Stimulated activated naive CD4-positive, alpha-beta T cell treated with Interleukin-2 at 50 U/mL for 16 hours (primary cell): ENCODE measurements around the gene ITFG1.
"Not testable (repeated sequence)": the region's sequence is repeated elsewhere in the genome, so short reads cannot be mapped to it uniquely, and the experiment has no call there.

Experiments
- DNase-seq: peaks from one replicate; lab custom pipeline; 2025; lab: John Stamatoyannopoulos, UW

ITFG1 gene

GRCh38 chr16:47236716-47237115 is 224.1 kb downstream of the ITFG1 start:
- DNase-seq = no peak

GRCh38 chr16:47230296-47230695 is 230.6 kb downstream of the ITFG1 start:
- no peak for DNase-seq

DNA sequence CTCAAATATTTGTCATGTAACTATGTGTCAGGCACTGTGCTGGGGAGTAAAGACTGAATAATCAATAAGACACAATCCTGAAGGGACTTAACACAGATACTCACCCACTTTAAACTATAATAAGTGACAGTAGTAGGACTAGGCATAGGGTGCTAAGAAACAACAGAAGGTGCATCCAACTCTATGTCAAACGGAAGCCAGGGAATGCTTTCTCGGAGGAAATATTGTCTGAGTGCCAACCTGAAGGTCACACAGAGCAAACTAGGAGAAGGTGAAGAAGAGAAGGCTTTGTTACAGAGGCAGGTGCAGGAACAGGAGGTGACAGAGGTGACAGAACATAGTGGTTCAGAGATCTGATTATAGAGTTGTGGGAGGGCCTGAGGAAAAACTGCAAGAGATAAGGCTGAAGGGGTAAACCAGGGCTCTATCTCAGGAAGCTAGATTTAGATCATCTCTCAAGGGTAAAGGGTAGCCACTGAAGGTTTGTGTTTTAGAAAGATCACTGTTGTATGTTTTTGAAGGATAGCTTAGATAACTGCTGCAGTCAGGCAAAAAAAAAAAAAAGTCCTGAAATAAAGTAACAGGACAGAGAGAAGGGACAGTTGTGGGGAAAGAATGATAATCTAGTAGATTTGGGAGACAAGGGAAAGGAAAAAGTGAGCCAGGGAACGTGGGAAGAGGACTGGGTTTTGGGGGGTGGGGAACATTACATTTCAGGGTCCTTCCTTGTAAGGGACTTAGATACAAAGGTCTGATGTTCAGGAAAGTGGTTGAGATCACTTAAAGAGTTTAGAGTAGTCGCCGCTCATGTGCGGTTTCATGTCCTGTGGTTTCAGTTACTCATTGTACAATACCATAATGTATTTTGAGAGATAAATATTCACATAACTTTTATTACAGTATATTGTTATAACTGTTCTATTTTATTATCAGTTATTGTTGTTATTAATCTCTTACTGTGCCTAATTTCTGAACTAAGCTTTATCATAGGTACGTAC is 231.5 kb downstream of the ITFG1 start:
- DNase-seq = no peak

DNA sequence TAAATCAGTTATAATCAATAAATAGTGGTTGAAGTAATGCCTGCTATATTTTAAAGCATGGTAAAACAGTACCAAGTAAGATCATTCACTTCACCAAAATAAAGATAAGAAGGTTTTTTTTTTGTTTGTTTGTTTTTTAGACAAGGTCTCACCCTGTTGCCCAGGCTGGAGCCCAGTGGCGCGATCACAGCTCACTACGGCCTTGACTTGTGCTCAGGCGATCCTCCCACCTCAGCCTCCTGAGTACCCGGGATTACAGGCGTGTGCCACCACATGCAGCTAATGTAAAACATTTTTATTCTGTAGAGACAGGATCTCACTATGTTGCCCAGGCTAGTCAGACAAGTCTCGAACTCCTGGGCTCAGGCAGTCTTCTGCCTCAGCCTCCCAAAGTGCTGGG is 232.6 kb downstream of the ITFG1 start:
- DNase-seq = no peak

- DNase-seq = no peak
These were observed 247.0 kb downstream of the ITFG1 start for GRCh38 chr16:47213761-47214440.

GRCh38 chr16:47211218-47211617 is 249.6 kb downstream of the ITFG1 start:
- DNase-seq = no peak

DNA sequence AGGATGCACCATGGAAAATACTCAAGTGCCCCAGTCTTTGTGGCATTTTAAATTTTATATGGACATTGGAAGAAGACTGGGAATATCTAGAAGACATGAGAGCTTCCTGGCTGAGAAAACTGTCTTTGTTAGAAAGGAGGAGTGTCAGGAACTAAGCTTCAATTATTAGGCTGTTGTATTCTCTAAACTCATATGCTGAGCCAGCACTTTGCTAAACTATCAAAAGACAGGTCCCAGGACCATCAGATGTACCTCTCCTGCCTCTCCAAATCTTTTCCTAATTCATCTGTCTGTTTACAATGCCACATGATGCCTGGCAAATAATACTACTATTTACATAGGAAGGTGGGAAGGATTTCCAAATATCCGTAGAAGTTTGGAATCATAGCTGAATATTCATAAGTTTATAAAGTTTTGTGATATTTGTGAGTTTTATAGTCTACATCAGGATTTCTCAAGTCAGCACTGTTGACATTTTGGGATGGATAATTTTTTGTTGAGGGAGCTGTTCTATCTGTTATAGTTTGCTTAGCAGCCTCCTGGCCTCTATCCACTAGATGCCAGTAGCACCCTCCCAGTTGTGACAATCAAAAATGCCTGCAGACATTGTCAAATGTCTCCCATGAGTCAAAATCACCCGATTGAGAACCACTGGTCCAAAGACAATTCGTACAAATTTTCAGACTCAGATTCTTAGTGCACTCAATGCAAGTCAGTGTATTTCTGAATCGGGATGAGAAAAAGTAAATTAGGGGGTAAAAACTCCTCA is 255.9 kb downstream of the ITFG1 start:
- DNase-seq = no peak

DNA sequence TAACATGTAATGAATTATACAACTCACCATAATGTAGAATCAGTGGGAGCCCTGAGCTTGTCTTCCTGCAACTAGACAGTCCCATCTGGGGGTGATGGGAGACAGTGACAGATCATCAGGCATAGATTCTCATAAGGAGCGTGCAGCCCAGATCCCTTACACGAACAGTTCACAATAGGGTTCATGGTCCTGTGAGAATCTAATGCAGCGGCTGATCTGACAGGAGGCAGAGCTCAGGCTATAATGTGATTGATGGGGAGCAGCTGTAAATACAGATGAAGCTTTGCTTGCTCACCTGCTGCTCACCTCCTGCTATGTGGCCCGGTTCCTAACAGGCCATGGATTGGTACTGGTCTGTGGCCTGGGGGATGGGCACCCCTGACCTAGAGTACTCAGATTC is 257.4 kb downstream of the ITFG1 start:
- not testable (repeated sequence) for DNase-seq

- DNase-seq = no peak
These were observed 262.7 kb downstream of the ITFG1 start for GRCh38 chr16:47198180-47198575.

GRCh38 chr16:47197536-47198179 is 263.2 kb downstream of the ITFG1 start:
- DNase-seq = no peak

DNA sequence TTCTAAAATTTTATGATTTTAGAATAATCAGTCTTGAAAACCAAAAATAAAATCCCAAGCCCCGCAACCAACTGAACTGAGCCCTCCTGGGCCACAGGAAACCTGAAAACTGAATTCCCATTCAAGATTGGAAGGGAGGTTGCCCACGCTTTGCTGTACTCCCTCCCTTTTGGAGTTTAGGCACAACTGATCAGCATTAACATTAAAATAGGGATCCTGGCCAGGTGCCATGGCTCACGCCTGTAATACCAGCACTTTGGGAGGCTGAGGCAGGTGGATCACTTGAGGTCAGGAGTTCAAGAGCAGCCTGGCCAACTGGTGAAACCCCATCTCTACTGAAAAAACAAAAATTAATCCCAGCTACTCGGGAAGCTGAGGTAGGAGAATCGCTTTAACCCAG is 264.4 kb downstream of the ITFG1 start:
- DNase-seq = no peak

- no peak for DNase-seq
These were observed 278.5 kb downstream of the ITFG1 start for GRCh38 chr16:47182318-47182717.

DNA sequence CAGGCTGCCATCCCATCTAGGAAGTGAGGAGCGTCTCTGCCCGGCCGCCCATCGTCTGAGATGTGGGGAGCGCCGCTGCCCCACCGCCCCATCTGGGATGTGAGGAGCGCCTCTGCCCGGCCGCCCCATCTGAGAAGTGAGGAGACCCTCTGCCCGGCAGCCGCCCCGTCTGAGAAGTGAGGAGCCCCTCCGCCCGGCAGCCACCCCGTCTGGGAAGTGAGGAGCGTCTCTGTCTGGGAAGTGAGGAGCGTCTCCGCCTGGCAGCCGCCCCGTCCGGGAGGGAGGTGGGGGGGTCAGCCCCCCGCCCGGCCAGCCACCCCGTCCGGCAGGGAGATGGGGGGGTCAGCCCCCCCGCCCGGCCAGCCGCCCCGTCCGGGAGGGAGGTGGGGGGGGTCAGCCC is 279.8 kb downstream of the ITFG1 start:
- DNase-seq = not testable (repeated sequence)

GRCh38 chr16:47180073-47180472 is 280.8 kb downstream of the ITFG1 start:
- DNase-seq = no peak

GRCh38 chr16:47175152-47175551 is 285.7 kb downstream of the ITFG1 start:
- DNase-seq = no peak

- DNase-seq = no peak
These were observed 298.0 kb downstream of the ITFG1 start for GRCh38 chr16:47162670-47163420.

- DNase-seq = no peak
These were observed 299.4 kb downstream of the ITFG1 start for GRCh38 chr16:47161464-47161863.

DNA sequence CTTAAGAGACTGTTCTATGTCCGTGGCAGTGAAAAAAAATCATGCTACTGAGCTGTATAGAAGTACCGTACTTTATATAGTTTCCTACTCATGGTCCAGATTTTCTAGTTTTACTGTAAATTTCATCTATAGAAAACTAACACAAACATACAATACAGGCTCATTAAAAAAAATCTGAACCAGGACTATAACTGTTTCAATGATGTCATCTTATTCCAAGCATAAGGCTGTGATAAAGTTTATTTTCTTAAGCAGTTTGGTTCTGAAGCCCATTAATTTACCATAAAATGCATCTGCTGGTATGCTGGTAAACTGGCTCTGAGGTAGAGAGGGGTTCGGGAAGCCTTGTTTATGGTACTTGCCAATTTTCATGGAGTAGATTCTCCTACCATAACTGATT is 300.4 kb downstream of the ITFG1 start:
- DNase-seq = no peak

DNA sequence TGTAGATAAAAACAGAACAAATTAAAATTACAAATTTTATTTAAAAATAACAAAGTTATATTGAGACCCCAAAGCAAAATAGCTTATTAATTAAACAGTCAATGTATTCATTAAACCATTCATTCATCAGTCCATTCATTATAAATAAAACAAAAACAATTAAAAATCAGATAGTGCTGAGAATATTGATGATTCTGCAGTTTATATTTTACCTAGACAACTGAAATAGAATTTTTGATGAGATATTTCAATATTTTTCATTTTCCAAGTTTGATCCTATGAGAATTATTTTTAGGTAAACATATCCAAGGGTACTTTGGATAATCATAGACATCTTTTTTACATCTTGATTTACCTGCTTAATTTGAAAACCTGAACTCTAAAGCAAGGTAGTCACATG is 301.9 kb downstream of the ITFG1 start:
- DNase-seq = no peak

GRCh38 chr16:47156680-47157215 is 304.1 kb downstream of the ITFG1 start:
- DNase-seq = no peak

DNA sequence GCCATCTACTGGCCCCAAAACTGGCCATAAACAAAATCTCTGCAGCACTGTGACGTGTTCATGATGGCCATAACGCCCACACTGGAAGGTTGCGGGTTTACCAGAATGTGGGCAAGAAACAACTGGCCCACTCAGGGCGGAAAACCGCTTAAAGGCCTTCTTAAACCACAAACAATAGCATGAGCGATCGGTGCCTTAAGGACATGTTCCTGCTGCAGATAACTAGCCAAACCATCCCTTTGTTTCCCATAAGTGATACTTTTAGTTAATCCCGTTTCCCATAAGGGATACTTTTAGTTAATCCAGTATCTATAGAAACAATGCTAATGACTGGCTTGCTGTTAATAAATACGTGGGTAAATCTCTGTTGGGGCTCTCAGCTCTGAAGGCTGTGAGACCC is 308.4 kb downstream of the ITFG1 start:
- DNase-seq = not testable (repeated sequence)
